ENCODE measurements around the gene PADI1.

The PADI1 gene

DNA sequence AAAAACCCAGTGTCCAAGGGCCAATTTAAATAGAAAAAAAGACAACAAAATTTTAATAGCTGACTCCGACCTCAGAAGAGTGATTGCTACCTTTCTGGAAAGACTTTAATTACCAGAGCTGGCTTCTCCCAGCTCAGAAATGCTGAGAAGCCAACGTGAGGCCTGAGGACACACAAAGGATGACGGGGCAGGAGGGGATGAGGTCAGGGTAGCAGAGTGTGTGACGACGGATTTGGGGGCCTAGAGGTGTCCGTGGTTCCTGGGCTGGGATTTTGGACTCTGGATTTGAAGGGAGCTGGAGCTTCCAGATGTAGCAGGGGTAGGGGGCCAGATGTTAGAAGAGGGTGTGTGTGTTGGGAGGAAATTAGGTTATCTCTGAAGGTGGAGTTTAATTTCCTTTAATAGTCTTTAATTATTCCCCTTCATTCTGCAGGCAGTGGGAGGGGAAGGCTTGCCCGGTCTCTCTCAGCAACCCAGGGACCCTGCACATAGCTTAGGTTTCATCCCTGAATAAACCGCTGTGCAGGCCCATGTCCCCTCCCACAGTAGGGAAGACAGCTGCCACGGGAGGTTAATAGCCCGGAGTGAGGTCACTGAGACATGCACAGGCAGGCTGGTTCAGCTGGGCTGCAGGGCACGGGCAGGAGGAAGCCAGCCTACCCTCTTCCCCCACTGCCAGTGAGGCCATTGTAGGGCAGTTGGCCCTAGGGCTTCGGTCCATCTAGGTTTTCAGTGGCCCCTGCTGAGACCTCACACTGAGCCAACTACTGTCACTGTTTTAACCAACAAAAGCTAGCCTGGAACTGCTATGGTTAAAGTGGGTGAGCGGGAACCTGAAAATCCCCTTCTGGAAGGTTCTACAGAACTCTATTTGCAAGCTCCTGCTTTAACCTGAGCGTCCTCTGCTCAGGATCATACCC, 40.2 kb downstream of the PADI1 start:
- DNase-seq, result peak; percentile 41

DNA sequence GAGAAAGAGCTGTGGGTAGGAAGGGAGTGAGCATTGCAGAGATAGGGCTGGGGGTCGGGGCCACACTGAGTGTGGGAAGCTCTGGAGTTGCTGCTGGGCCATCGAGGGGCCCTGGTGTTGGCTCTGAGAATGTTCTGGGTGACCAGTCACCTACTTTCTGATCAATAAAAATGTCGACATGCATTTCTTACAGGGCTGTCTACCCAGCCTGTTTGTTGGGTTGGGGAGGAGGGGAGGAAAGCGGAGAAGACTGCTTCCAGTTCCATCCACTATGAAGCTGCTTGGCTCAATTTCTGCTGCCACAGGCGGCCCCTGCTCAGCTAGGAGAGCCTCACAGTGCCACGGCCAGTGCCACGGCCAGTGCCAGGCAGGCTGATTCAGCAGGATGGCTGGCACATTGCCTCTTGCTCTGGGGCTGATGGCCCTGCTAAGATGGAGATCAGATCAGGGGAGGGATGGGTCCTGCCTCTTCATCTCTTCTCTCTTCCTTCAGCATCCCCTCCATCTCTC, 40.9 kb downstream of the PADI1 start:
- no peak for DNase-seq

DNA sequence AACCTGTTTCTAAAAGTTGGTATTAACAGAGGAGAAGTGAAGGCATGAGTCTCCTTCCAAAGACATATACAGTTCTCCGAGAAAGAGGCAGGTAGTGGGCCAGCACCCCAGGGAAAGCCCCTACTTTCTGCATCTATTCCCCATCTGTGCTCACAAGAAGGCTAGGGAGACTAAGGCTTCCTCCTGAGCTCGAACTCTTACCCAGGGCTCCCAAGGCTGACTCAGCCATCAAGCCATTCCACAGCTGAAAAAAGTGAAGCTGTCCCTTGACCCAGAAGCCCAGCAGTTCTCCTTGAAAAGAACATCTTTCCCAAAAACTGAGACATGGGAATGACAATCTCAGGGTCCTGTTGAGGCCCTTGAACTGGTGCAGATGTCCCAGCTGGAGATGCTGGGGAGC, 42.0 kb downstream of the PADI1 start:
- no peak for DNase-seq

DNA sequence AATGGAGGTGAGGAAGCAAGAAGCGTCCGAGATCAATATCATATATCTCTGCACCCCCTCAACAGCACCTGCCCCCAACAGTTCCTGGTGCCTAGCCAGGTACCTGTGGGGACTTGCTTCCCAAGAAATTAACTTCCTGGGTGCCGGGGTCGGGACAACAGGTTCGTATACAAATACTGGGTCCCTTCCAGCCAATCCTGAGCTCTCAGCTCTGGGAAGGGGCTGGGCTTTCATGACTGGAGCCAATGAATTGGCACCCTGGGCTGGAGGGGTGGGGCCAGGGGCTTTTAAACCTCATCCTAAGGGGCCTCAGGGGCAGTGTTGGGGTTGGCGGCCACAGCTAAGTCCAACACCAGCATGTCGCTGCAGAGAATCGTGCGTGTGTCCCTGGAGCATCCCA, 43.9 kb downstream of the PADI1 start, which contains the start of gene PADI3:
TSS of gene PADI3 (plus strand) at position 318 of the 400 bp plus-strand sequence. CDS start at position 358, 40 bp downstream.
- no peak for DNase-seq

DNA sequence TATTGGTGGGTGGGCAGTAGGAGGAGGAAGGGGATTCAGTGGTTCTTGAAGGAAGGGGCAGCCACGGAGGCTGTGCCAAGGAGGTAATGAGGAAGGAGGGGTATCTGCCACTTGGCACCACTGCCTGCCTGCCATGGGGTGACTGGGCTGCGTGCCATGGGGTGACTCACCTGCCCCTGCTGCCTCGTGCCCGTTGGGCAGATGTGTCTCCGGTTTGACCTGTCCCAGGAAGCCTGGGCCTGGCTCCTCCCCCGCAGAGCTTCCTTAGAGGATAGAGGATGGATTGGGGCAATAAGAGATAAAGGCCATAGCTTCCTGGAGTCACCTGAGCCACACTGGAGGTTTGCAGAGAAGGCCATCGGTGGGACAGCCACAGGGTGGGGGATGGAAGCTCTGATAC, 45.7 kb downstream of the PADI1 start:
- peak; percentile 42 for DNase-seq

DNA sequence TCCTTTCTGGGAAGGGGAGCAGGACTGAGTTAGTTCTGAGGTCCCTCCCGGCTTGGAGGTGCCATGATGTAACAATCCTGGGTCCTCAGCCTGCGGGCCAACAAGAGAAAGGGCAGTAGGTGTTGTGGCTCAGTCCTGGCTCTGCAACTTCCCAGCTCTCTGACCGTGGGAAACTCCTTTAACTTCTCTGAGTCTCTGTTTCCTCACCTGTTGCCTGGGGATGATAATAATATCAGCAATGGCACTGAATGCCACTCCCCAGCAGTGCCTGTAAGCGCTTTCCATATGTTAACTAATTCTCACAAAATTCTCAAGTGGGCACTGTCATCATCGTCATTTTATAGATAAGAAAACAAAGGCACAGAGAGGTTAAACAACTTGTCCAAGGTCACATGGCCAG, 46.3 kb downstream of the PADI1 start:
- DNase-seq, result no peak

DNA sequence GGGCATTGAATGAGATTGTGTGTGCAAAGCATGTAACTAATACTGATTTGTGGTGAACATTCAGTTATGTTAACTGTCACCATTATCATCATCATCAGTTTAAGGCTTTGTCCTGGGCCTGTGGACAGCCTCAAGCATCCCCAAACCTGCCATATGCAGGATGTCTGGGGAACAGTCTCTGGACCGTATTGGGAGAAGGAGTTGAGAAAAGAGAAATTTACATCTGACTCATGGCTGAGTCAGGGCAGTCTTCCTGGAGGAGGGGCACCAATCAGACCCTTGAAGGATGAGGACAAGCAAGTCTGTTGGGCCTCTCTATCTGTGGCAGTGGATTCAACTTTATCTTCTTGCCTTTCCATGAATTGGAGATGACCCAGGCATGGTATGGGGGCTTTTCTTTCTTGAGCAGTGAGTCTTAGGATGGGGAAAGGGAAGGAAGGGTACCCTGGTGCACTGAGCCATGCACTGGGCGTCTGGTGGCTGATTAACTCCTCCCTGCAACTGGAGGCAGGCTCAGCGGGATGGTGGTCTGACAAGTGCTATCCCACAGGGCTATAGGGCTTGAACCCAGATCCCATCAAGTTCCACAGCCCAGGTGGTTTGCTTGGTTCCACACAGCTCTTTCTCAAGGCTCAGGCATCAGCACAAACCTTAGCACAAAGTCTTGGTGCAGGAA, 46.9 kb downstream of the PADI1 start:
- DNase-seq, result no peak

DNA sequence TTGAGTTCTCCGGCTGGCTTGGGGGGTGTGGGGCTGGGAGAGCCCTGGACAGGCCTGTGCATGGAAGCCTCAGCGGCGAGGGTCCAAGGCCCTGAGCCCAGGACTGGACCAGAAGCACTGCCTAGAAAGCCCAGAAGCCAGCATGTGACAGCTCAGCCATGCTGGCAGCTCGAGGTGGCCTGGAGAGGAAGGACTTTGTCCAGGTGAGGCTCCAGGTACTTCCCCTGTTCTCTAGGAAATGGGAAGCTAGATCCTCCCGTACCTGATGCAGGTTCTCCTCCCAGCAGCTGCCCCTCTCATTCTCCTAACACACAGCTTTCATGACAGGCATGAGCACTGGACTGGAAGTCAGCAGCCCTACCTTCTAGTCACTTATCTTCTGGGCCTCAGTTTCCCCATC, 50.4 kb downstream of the PADI1 start:
- DNase-seq, result no peak

DNA sequence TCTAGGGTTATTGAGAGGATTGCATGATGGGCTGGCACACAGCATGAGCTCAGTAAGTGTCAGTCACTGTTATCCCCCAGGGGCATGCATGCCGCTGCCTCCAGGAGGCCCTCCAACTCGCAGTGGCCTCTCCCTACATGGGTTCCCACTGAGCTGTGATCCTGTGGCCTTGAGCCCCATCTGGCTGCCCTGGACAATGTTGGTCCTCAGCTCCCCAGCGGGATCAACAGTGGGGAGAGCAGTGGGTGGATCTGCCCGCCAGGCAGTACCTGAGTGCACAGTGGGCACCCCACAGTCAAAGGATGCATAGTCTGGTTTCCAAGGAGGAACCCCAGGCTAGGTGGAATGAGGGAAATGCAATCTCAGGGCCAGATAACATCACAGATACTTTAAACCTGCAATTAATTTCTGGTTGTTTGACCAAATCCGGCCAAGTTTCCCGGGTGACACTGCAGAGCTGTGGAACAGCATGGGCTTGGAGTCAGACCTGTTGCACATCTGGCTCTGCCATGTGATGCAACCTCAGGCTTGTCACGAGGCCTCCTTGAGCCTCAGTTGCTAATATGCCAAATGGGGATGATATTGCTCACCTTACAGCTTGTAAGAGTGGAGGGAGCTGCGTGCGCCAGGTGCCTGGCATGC, 53.3 kb downstream of the PADI1 start:
- DNase-seq, result no peak

DNA sequence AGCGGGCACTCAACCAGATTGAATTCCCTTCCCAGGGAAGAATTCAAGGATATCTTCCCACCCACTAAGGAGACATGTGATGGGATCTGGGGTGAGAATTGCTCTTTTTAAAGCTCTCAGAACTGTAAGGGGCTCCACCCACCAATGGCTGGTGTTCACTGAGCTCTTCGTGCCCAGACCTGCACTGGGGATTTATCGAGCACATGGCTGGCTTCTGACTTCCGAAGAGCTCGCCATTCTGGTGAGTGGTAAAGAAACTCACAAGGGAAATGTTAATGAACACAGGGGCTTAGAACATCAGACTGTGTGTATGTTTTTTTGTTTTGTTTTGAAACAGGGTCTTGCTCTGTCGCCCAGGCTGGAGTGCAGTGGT, 53.8 kb downstream of the PADI1 start:
- DNase-seq, result no peak

DNA sequence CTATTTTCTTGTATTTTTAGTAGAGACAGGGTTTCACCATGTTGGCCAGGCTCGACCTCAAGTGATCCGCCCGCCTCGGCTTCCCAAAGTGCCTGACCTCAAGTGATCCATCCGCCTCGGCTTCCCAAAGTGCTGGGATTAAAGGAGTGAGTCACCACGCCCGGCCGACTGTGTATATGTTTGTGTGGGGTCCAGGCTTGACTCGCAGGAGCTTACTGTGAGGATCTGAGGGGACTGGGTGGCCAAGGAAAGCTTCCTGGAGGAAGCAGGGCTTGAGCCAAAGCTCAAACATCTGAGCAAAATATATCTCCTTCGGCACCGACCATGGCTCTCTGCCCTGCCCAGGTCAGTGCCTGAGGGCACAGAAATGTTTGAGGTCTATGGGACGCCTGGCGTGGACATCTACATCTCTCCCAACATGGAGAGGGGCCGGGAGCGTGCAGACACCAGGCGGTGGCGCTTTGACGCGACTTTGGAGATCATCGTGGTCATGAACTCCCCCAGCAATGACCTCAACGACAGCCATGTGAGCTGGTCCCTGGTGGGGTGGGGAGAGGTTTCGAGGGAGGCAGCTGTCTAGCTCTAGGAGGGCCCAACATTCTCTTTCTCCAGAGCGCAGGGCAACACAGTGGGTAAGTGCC, 54.4 kb downstream of the PADI1 start:
- no peak for DNase-seq

DNA sequence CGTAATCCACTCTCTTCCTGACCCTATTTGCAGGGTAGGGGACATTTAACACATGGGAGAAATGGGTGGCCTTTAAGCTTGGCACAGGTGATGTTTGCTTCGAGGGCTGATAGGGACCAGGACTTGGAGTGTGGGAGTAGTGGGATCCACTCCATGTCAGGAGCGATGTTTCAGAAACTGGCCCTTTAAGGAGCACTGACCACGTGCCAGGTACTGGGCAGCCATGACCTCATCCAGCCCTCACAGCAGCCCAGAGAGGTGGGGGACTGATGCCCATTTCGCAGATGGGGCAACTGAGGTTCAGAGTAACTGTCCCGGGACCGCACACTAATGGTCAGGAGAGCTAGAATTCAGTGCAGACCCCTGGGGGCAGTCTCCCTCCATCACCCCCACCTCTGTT, 55.3 kb downstream of the PADI1 start:
- DNase-seq, result no peak

DNA sequence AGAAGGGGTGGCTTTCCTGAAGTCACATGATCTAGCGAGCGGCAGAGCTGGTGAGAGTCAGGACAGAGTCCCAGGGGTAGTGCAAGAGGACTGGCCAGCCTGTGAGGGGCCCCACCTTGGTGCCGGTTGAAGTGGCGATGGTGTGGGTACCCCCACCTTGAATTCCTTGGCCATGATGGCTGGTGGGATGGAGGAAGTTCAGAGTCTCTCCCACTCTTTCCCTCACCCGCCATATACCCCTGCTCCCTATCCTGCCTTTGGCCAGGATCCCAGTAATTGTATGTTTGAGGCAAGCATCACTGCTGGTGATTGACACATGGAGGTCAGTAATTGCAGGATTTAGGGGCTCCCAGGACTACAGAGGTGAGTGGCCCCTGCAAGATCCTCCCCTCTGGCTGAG, 55.8 kb downstream of the PADI1 start:
- DNase-seq, result no peak

DNA sequence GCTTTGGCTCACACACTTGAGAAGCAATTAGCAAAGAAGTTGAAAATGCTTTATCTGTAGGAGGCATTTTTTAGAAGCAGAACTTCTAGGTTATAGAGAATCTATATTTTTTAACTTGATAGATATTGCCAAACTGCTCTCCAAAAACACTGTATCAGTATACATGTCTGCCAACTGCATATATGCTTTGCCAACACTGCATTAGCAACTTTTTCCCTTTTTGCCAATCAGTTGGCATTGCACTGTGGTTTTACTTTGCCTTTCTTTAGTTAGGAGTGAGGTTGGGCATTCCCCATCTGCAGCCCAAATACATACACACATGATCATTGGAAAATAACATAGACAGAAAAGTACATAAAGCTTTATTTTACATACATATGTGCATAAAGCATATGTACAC, 59.0 kb downstream of the PADI1 start:
- no peak for DNase-seq

DNA sequence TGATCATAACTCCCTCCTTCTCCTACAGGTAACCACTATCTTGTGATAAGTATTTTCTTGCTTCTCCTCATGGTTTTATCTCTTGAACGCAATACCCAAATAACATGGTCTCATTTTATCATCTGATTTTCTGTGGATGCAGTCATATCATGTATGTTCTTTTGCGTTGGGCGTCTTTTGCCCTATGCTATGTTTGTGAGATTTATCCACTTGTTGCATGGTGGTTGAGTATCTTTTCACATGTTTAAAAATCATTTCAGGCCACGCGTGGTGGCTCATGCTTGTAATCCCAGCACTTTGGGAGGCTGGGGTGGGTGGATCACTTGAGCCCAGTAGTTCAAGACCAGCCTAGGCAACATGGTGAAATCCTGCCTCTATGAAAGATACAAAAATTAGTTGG, 59.5 kb downstream of the PADI1 start:
- DNase-seq, result no peak

DNA sequence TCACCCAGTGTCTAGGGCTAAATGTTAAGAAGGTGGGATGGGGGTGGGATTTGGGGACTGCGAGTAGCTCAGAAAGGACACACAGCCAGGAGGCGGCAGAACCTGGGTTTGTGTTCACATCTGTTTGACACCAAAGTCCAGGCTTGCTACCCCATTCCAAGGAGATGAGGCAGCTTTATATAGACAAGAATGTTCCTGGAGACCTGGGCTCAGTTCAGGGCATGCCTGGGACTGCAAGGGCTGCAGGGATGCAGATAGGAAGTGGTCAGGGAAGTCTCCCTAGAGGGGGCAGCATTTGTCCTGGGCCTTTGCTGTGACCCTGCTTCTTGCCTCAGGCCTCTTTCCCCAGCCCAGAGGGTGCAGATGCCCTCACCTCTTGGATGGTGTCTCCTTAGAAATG, 60.2 kb downstream of the PADI1 start:
- DNase-seq, result no peak

DNA sequence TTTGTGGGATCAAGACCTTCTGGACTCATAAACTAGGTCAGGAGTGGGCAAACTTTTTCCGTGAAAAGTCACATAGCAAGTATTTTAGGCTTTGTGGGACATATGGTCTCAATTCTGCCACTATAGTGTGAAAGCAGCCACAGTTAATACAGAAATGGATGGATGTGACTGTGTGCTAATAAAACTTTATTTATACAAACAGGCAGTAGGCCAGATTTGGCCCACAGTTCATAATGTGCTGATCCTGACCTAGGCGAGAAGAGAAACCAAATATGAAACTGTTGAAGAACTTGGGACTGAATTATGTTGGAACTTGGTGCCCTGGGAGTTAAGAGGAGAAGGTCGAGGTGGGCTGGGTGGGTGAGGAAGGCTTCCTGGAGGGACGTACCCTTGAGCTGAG, 61.0 kb downstream of the PADI1 start:
- no peak for DNase-seq

DNA sequence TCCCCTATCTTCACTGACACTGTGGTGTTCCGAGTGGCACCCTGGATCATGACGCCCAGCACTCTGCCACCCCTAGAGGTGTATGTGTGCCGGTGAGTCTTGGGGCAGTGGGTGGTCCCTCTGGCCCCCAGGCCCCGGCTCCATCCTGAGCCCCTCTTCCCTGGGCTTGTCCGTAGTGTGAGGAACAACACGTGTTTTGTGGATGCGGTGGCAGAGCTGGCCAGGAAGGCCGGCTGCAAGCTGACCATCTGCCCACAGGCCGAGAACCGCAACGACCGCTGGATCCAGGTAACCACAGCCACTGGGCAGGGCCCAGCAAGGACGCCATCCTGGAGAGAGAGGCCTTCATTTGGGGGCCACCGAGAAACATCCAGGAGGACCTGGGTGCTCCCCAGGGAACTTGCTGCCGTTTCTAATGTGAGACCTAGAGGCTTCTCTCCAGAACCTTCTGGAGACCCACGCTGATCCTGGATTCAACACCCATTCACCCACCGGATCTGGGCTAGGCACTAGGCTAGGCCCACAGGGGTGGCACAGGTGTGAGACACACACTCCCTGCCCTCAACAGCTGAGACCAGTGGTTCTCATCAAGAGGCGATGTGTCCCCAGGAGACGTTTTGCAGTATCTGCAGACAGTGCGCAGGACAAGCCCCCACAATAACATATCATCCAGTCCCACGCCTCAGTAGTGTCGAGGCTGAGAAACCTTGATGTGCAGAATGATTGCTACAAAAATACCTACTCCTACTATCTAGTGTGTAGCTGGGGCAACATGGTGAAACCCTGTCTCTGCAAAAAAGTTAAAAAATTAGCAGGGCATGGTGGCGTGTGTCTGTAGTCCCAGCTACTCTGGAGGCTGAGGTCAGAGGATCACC, 66.2 kb downstream of the PADI1 start:
- DNase-seq, result no peak

DNA sequence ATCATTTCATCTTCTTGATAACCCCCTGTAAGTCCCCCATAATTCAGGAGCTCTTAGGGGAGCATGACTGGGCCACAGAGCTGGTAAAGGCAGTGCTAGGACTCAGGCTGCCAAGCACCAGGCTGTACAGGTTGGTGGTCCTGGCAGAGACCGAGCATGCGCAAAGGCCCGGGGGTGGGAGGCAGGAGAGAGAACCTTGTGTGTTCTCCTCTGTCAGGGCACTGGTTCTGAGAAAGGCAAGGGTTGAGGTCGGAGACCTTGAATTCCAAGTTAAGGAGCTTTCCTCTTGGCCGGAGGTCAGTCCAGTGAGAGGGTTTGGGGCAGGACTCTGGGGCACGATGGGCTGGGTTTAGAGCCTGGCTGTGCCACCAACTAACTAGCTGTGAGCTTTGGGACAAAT, 67.1 kb downstream of the PADI1 start:
- DNase-seq, result no peak

DNA sequence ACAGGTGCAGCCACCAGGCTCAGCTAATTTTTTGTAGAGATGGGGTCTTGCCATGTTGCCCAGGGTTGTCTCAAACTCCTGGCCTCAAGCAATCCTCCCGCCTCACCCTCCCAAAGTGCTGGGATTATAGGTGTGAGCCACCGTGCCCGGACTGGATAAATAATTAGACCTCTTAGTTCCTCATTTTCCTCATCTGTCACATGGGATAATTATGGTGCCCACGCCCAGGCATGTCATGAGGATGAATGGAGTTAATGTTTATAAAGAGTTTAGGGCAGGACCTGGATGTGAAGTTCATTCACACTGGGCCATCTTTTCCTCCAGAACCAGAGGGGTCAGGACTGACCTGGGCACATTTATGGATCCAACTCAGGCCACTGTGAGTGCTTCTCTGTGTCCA, 67.7 kb downstream of the PADI1 start:
- DNase-seq, result no peak

DNA sequence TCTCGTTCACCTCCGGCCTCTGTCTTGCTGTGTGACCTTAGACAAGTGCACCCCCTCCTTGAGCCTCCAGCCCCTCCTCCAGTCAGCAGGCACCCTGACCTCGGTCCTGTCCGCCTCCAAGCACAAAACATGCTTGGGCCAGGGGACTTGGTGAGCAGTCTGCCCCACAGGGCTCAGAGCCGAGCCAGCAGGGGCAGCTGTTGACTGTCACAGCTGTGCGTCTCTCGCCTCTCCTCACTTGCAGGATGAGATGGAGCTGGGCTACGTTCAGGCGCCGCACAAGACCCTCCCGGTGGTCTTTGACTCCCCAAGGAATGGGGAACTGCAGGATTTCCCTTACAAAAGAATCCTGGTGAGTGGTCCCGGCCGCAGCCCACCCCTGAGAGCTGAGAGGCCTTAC, 68.2 kb downstream of the PADI1 start:
- no peak for DNase-seq

Data from DMS153 (cell line).